Panc1 (cell line): ENCODE results near the gene C1orf216. TPM values are rescaled to one million over a fixed set of nuclear protein-coding genes. Genes with fewer than 3 reads are reported as not detected.
"Not testable (repeated sequence)": the region's sequence is repeated elsewhere in the genome, so short reads cannot be mapped to it uniquely, and the experiment has no call there.

Experiments
- ATAC-seq: fragments of 200-7000 bp; cut with Tn5 transposase; 2 replicates; pipeline ENCODE4 v1.9.1; 2020; ENCODE audit warnings: mild to moderate bottlenecking, moderate library complexity
- BruUV-seq: library from RNA; stranded (reverse); fragments of 400-500 nt; replicated peaks from 2 replicates; lab custom pipeline; 2021; lab: Mats Ljungman, UMichigan
- CTCF ChIA-PET: fragments of 300-600 bp; sonication (Branson Sonifier 250); formaldehyde crosslinking; loops from one replicate; lab custom pipeline; 2022; ENCODE audit warnings: antibody characterized with exemption; lab: Charles Lee
- POLR2A ChIA-PET: fragments of 300-600 bp; sonication (Branson Sonifier 250); formaldehyde crosslinking; loops from one replicate; lab custom pipeline; 2022; ENCODE audit warnings: antibody characterized with exemption; lab: Charles Lee
- DNase-seq: peaks from one replicate; pipeline ENCODE4 v3.0.0-alpha.2; 2010; ENCODE audit warnings: low read depth, low spot score
- H3K27ac ChIP-seq: 2 replicates; pipeline ENCODE4 v1.5.1; 2011; ENCODE audit warnings: mild to moderate bottlenecking, low read length, inconsistent platforms
- H3K27me3 ChIP-seq: fragments of 200-500 bp; sonication (Bioruptor generic); 2 replicates; pipeline ENCODE4 v1.6.0; 2014; ENCODE audit warnings: low read length, inconsistent platforms; ENCODE audit not compliant: control insufficient read depth, insufficient read depth
- H3K36me3 ChIP-seq: fragments of 200-500 bp; sonication (Bioruptor generic); 2 replicates; pipeline ENCODE4 v1.5.1; 2014; ENCODE audit warnings: inconsistent platforms, mild to moderate bottlenecking, low read length, moderate library complexity; ENCODE audit not compliant: control insufficient read depth, insufficient read depth
- H3K4me1 ChIP-seq: 2 replicates; pipeline ENCODE4 v1.5.1; 2011; ENCODE audit warnings: inconsistent platforms, mild to moderate bottlenecking, low read length, moderate library complexity; ENCODE audit not compliant: control insufficient read depth, insufficient read depth
- H3K4me3 ChIP-seq, 2 experiments: 2 replicates each; pipeline ENCODE4 v1.5.1; 2011 to 2012; ENCODE audit warnings: low read depth in 2 of 2, low read length in 2 of 2, mild to moderate bottlenecking in 2 of 2, inconsistent platforms in 1 of 2, moderate library complexity in 1 of 2
- H3K9me3 ChIP-seq: fragments of 200-500 bp; sonication (Bioruptor generic); 2 replicates; pipeline ENCODE4 v1.5.1; 2014; ENCODE audit warnings: low read depth, mild to moderate bottlenecking, inconsistent platforms, low read length, moderate library complexity; ENCODE audit not compliant: control insufficient read depth, insufficient read depth
- POLR2AphosphoS5 ChIP-seq: IDR thresholded peaks from 2 replicates; pipeline ENCODE4 v1.6.1; 2012; ENCODE audit warnings: mild to moderate bottlenecking, low read depth, low read length, moderate library complexity
- SIN3A ChIP-seq: IDR thresholded peaks from 2 replicates; pipeline ENCODE4 v1.6.1; 2012; ENCODE audit warnings: low read depth, mild to moderate bottlenecking, low read length, moderate library complexity, borderline replicate concordance; ENCODE audit not compliant: insufficient read depth
- TCF7L2 ChIP-seq: IDR thresholded peaks from 2 replicates; pipeline ENCODE4 v1.6.1; 2011; ENCODE audit warnings: mild to moderate bottlenecking, low read depth, low read length, inconsistent platforms
- in situ Hi-C: cut with HindIII; loops from 2 replicates; pipeline ENCODE4 v1.10.0; 2016; ENCODE audit warnings: low sequenced_read_pairs, low pct_unique_long_range_greater_than_20kb
- intact Hi-C: fragments of 100-400 bp; cut with micrococcal nuclease; formaldehyde crosslinking; loops from one replicate; pipeline ENCODE4 v1.10.0; 2022; ENCODE audit not compliant: unreplicated experiment
- total RNA-seq: library from RNA; stranded (reverse); gene quantifications from one replicate; pipeline ENCODE4 v1.2.1, GENCODE V29; 2021; ENCODE audit not compliant: unreplicated experiment
- TF ChIP-seq, protein P1 (sequence below), 2 experiments: IDR thresholded peaks; 2 replicates each; pipeline ENCODE4 v1.6.1; 2011 to 2012; ENCODE audit warnings: low read depth in 2 of 2, control low read depth in 1 of 2, low read length in 1 of 2, mild to moderate bottlenecking in 1 of 2, moderate library complexity in 1 of 2; ENCODE audit not compliant: insufficient read depth in 1 of 2
- TF ChIP-seq, protein P2 (sequence below): fragments of 450-650 bp; IDR thresholded peaks from 2 replicates; pipeline ENCODE4 v1.5.1; 2017; ENCODE audit warnings: mild to moderate bottlenecking

The C1orf216 gene
- total RNA-seq, 1 experiment from 2014 or later, result 28.0 TPM

DNA sequence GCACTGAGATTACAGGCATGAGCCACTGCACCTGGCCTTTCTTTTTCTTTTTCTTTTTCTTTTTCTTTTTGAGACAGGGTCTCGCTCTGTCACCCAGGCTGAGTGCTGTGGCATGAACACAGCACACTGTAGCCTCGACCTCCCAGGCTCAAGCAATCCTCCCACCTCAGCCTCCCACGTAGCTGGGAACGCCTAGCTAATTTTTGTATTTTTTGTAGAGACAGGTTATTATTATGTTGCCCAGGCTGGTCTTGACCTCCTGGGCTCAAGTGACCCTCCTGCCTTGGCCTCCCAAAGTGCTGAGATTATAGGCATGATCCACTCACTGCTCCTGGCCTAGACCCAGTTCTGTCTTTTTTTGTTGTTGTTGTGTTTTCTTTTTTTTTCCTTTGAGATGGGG lies 28.6 kb downstream of the C1orf216 start:
- CTCF ChIA-PET, H3K27ac ChIP-seq, H3K36me3 ChIP-seq, POLR2A ChIA-PET, intact Hi-C loops, BruUV-seq, H3K4me3 ChIP-seq, H3K9me3 ChIP-seq, H3K4me1 ChIP-seq, ATAC-seq, in situ Hi-C loops, H3K27me3 ChIP-seq, DNase-seq: not testable (repeated sequence)

DNA sequence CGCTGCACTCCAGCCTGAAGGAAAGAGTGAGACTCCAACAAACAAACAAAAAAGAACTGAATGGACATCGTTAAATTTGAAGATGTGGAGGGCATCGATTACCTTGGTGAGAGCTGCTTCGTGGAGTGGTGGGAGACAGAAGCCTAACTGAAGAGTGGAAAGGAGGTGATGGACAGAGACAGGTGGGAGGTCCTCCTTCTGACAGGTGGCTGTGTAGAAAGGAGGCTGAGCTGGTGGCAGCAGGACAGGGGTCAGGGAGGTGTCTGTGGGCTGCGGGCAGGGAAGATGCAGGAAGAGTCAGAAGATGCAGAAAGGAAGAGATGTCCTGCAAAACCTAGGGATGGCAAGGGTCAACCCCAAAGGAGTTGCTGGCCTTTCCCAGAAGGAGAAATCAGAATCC lies 30.5 kb downstream of the C1orf216 start:
- H3K9me3 ChIP-seq, result no peaks in the 10 kb centered on the region
- H3K27me3 ChIP-seq, result peaks cover 4% of the 10 kb centered on the region; the same call in 1 of the 2 replicates
- TF ChIP-seq TCF7L2 (no peak), POLR2AphosphoS5 (no peak), SIN3A (no peak)
- TF ChIP-seq, protein P1, sequence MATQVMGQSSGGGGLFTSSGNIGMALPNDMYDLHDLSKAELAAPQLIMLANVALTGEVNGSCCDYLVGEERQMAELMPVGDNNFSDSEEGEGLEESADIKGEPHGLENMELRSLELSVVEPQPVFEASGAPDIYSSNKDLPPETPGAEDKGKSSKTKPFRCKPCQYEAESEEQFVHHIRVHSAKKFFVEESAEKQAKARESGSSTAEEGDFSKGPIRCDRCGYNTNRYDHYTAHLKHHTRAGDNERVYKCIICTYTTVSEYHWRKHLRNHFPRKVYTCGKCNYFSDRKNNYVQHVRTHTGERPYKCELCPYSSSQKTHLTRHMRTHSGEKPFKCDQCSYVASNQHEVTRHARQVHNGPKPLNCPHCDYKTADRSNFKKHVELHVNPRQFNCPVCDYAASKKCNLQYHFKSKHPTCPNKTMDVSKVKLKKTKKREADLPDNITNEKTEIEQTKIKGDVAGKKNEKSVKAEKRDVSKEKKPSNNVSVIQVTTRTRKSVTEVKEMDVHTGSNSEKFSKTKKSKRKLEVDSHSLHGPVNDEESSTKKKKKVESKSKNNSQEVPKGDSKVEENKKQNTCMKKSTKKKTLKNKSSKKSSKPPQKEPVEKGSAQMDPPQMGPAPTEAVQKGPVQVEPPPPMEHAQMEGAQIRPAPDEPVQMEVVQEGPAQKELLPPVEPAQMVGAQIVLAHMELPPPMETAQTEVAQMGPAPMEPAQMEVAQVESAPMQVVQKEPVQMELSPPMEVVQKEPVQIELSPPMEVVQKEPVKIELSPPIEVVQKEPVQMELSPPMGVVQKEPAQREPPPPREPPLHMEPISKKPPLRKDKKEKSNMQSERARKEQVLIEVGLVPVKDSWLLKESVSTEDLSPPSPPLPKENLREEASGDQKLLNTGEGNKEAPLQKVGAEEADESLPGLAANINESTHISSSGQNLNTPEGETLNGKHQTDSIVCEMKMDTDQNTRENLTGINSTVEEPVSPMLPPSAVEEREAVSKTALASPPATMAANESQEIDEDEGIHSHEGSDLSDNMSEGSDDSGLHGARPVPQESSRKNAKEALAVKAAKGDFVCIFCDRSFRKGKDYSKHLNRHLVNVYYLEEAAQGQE (IDR thresholded peaks at IDR 0.05; ENCODE audit: insufficient read depth in 1 of 2, low read depth in 2 of 2, low read length in 1 of 2), result no peak
- TF ChIP-seq, protein P2, sequence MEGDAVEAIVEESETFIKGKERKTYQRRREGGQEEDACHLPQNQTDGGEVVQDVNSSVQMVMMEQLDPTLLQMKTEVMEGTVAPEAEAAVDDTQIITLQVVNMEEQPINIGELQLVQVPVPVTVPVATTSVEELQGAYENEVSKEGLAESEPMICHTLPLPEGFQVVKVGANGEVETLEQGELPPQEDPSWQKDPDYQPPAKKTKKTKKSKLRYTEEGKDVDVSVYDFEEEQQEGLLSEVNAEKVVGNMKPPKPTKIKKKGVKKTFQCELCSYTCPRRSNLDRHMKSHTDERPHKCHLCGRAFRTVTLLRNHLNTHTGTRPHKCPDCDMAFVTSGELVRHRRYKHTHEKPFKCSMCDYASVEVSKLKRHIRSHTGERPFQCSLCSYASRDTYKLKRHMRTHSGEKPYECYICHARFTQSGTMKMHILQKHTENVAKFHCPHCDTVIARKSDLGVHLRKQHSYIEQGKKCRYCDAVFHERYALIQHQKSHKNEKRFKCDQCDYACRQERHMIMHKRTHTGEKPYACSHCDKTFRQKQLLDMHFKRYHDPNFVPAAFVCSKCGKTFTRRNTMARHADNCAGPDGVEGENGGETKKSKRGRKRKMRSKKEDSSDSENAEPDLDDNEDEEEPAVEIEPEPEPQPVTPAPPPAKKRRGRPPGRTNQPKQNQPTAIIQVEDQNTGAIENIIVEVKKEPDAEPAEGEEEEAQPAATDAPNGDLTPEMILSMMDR, result no peak
- ATAC-seq, result no peak
- no peaks in the 10 kb centered on the region for H3K4me1 ChIP-seq
- H3K27ac ChIP-seq, result no peak overlapping the region
- H3K36me3 ChIP-seq, result no peaks in the 10 kb centered on the region
- CTCF ChIA-PET, result no interaction called here
- intact Hi-C loops, result no loop called here
- BruUV-seq, result no TSS peak
- POLR2A ChIA-PET, result no interaction called here
- no peak overlapping the region for H3K4me3 ChIP-seq
- in situ Hi-C loops, result no loop called here
- no peak for DNase-seq

DNA sequence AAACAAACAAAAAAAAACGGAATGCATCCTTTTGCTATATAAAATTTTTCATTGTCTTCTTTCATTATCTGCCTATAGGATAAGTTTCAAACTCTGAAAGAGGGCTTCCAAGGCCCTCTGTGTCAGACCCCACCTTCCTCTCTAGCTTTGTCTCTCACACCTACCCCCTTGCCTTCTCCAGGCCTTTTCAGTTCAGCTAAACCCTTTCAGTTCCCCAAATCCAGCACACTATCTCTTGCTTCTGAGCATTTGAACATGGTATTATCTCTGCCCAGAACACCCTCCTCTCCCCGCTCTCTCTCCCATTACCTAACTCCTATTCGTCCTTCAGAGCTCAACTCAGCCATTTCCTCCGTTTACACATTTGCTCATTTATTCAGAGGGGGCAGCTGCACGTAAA lies 35.7 kb downstream of the C1orf216 start:
- ATAC-seq (no peak), DNase-seq (no peak)
- in situ Hi-C loops, result no loop called here
- no peaks in the 10 kb centered on the region for H3K4me1 ChIP-seq
- H3K36me3 ChIP-seq, result no peaks in the 10 kb centered on the region
- ChIA-PET POLR2A (no interaction called here), CTCF (interaction anchor here (1.3 kb wide), 1 partner anchor 33 kb away, joined by 4 read pairs; no protein-coding TSS in a partner anchor)
- intact Hi-C loops, result no loop called here
- BruUV-seq, result no TSS peak
- H3K4me3 ChIP-seq, result no peak overlapping the region
- no peak overlapping the region for H3K27ac ChIP-seq
- TF ChIP-seq SIN3A (no peak), TCF7L2 (no peak)
- peaks cover 4% of the 10 kb centered on the region; the same call in 1 of the 2 replicates for H3K27me3 ChIP-seq
- H3K9me3 ChIP-seq, result no peaks in the 10 kb centered on the region
